DND-41 (cell line): ENCODE measurements around the gene FGL2.
"Not testable (repeated sequence)": the region's sequence is repeated elsewhere in the genome, so short reads cannot be mapped to it uniquely, and the experiment has no call there.

Experiments
- ATAC-seq: fragments of 200-7000 bp; cut with Tn5 transposase; 3 replicates; pipeline ENCODE4 v1.9.1; 2021; ENCODE audit warnings: low read depth; ENCODE audit not compliant: insufficient read depth
- DNase-seq: peaks from one replicate; pipeline ENCODE4 v3.0.0-alpha.2; 2020
- H2AFZ ChIP-seq: 2 replicates; pipeline ENCODE4 v1.6.0; 2012; ENCODE audit warnings: low read depth, low read length
- H3K27ac ChIP-seq: 2 replicates; pipeline ENCODE4 v1.5.1; 2012; ENCODE audit warnings: low read length, inconsistent platforms
- H3K27me3 ChIP-seq: fragments of 200-600 bp; sonication (generic); 2 replicates; pipeline ENCODE4 v1.6.0; 2012; ENCODE audit warnings: low read length, mild to moderate bottlenecking, inconsistent platforms; ENCODE audit not compliant: insufficient read depth, poor library complexity
- H3K36me3 ChIP-seq: 2 replicates; pipeline ENCODE4 v1.5.1; 2012; ENCODE audit warnings: low read length, inconsistent platforms; ENCODE audit not compliant: insufficient read depth
- H3K4me1 ChIP-seq: 2 replicates; pipeline ENCODE4 v1.5.1; 2012; ENCODE audit warnings: mild to moderate bottlenecking, low read length; ENCODE audit not compliant: insufficient read depth
- H3K4me2 ChIP-seq: 2 replicates; pipeline ENCODE4 v1.6.0; 2012; ENCODE audit warnings: mild to moderate bottlenecking, moderate library complexity, low read length, inconsistent platforms; ENCODE audit not compliant: insufficient read depth
- H3K4me3 ChIP-seq, 2 experiments: fragments of 200-600 bp in 1 of 2; shearing (Covaris generic) in 1 of 2; 2 replicates each; pipeline ENCODE4 v1.5.1; 2012 to 2016; ENCODE audit warnings: inconsistent platforms in 2 of 2, low read length in 2 of 2, mild to moderate bottlenecking in 2 of 2, low read depth in 1 of 2, moderate library complexity in 1 of 2
- H3K79me2 ChIP-seq: 2 replicates; pipeline ENCODE4 v1.6.0; 2012; ENCODE audit warnings: low read length, inconsistent platforms; ENCODE audit not compliant: insufficient read depth
- H3K9ac ChIP-seq: 2 replicates; pipeline ENCODE4 v1.6.0; 2012; ENCODE audit warnings: low read depth, mild to moderate bottlenecking, inconsistent platforms, low read length, moderate library complexity
- H3K9me3 ChIP-seq: 2 replicates; pipeline ENCODE4 v1.5.1; 2012; ENCODE audit warnings: low read length, moderate library complexity, mild to moderate bottlenecking, inconsistent platforms; ENCODE audit not compliant: insufficient read depth, severe bottlenecking
- H4K20me1 ChIP-seq: 2 replicates; pipeline ENCODE4 v1.6.0; 2012; ENCODE audit warnings: low read length; ENCODE audit not compliant: insufficient read depth
- EZH2 ChIP-seq: IDR thresholded peaks from 3 replicates; pipeline ENCODE4 v1.6.1; 2012; ENCODE audit warnings: borderline replicate concordance, low read depth, mild to moderate bottlenecking, moderate library complexity, low read length, inconsistent platforms; ENCODE audit not compliant: severe bottlenecking
- TF ChIP-seq, protein P1 (sequence below): IDR thresholded peaks from 2 replicates; pipeline ENCODE4 v1.5.1; 2012; ENCODE audit warnings: borderline replicate concordance, low read length, moderate library complexity, mild to moderate bottlenecking; ENCODE audit not compliant: poor library complexity, severe bottlenecking; ENCODE audit errors: extremely low read depth

FGL2 gene

DNA sequence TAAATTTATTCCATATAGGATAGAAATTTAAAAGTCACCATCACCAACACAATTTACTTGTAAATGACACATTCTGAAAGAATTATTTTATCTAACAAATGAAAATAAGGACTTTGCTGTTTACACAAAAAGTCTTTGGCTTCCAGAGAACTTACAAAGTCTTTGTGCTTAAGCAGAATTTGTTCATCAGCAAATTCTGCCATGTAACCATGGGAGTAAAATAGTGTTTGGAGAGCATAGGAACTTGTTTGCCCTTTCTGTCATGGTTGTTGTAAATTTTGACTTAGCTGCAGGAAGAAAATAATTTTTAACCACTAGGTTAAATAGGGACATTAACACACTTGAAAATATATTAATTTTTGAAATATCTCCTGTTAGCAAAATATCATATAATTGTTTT, 15.2 kb downstream of the FGL2 start:
- Histone ChIP-seq H3K9me3 (no peaks in the 10 kb centered on the region), H3K27ac (no peak overlapping the region), H3K36me3 (no peaks in the 10 kb centered on the region), H2AFZ (no peak overlapping the region), H3K4me1 (no peaks in the 10 kb centered on the region), H3K9ac (no peak overlapping the region), H3K27me3 (no peaks in the 10 kb centered on the region), H3K79me2 (no peaks in the 10 kb centered on the region), H3K4me2 (no peak overlapping the region), H4K20me1 (no peaks in the 10 kb centered on the region), H3K4me3 (no peak overlapping the region)
- TF ChIP-seq, protein P1, sequence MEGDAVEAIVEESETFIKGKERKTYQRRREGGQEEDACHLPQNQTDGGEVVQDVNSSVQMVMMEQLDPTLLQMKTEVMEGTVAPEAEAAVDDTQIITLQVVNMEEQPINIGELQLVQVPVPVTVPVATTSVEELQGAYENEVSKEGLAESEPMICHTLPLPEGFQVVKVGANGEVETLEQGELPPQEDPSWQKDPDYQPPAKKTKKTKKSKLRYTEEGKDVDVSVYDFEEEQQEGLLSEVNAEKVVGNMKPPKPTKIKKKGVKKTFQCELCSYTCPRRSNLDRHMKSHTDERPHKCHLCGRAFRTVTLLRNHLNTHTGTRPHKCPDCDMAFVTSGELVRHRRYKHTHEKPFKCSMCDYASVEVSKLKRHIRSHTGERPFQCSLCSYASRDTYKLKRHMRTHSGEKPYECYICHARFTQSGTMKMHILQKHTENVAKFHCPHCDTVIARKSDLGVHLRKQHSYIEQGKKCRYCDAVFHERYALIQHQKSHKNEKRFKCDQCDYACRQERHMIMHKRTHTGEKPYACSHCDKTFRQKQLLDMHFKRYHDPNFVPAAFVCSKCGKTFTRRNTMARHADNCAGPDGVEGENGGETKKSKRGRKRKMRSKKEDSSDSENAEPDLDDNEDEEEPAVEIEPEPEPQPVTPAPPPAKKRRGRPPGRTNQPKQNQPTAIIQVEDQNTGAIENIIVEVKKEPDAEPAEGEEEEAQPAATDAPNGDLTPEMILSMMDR, result no peak
- no peak for TF ChIP-seq EZH2
- ATAC-seq (no peak), DNase-seq (no peak)

DNA sequence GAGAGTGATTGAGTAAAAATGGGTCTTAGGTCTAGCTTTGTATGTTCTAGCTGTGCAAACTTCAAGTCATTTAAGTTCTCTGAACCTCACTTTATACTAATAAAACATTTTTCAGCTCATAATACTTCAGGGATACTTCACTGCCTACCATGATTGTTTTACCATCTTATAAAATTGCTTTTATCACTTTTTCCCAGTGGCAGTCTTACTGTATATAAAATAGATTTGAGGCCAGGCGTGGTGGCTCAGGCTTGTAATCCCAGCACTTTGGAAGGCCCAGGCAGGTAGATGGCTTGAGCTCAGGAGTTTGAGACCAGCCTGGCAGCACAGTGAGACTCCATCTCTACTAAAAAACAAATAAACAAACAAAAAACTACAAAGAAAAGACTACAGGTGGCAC, 17.4 kb downstream of the FGL2 start:
- H3K27me3 ChIP-seq, result no peaks in the 10 kb centered on the region
- H3K9ac ChIP-seq, result no peak overlapping the region
- no peaks in the 10 kb centered on the region for H3K9me3 ChIP-seq
- no peak for TF ChIP-seq EZH2
- TF ChIP-seq, protein P1, result no peak
- H3K36me3 ChIP-seq, result no peaks in the 10 kb centered on the region
- H2AFZ ChIP-seq, result no peak overlapping the region
- no peaks in the 10 kb centered on the region for H4K20me1 ChIP-seq
- DNase-seq (no peak), ATAC-seq (no peak)
- no peaks in the 10 kb centered on the region for H3K79me2 ChIP-seq
- H3K4me2 ChIP-seq, result no peak overlapping the region
- H3K27ac ChIP-seq, result no peak overlapping the region
- no peak overlapping the region for H3K4me3 ChIP-seq
- no peaks in the 10 kb centered on the region for H3K4me1 ChIP-seq

DNA sequence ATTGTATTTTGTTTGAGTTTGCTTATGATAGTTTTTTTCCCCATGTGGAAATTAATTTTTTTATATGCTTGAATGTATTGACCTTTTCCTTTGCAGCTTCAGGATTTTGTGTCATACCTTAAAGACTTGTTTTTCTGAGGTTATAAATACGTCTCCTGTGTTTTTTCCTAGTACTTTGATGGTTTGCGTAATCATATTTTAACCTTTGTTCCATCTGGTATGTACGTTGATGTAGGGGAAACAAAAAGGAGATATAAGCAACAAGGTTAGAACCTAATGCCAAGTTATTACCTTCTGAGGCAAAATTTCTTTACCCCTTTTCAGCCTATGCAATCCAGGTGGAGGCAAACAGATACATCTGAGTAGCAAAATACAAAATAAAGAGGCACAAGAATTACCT, 17.9 kb downstream of the FGL2 start:
- no peak for ATAC-seq
- H3K79me2 ChIP-seq, result no peaks in the 10 kb centered on the region
- H3K9ac ChIP-seq, result no peak overlapping the region
- no peak overlapping the region for H2AFZ ChIP-seq
- no peaks in the 10 kb centered on the region for H4K20me1 ChIP-seq
- no peak for TF ChIP-seq EZH2
- TF ChIP-seq, protein P1, result no peak
- no peaks in the 10 kb centered on the region for H3K9me3 ChIP-seq
- no peaks in the 10 kb centered on the region for H3K4me1 ChIP-seq
- H3K27ac ChIP-seq, result no peak overlapping the region
- no peak overlapping the region for H3K4me2 ChIP-seq
- H3K27me3 ChIP-seq, result no peaks in the 10 kb centered on the region
- no peaks in the 10 kb centered on the region for H3K36me3 ChIP-seq
- no peak for DNase-seq
- H3K4me3 ChIP-seq, result no peak overlapping the region

DNA sequence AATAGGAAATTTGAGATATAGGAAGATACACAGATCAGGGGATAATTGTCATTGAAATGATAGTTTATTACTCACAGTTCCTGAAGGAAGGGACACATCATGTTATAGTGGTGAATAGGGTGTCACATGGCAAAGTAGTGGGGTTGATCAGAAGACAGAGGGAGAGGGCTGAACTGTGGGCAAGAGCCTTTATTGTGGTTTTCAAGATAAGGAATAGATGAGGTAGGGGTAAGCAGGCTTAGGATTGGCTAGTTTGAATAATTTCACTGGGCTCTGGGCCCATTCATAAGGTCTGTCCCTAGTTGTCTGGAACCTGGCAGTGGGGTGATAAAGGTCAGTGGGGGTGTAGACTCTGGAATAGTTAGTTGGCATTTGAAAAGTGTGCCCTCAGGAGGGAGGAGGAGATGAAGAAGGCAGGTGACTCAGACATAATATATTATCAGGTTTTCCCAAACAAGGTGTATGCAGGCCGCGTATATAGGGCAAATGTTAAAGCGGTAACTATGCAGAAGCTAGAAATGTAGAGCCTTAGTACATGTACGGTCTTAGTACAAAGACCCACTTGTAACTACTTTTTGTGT, 18.5 kb downstream of the FGL2 start:
- Histone ChIP-seq H2AFZ (no peak overlapping the region), H3K9ac (no peak overlapping the region), H3K79me2 (no peaks in the 10 kb centered on the region), H3K4me1 (no peaks in the 10 kb centered on the region), H3K27ac (no peak overlapping the region), H3K36me3 (no peaks in the 10 kb centered on the region), H3K4me3 (no peak overlapping the region), H3K4me2 (no peak overlapping the region), H4K20me1 (no peaks in the 10 kb centered on the region), H3K9me3 (no peaks in the 10 kb centered on the region), H3K27me3 (no peaks in the 10 kb centered on the region)
- DNase-seq, result no peak
- TF ChIP-seq EZH2, result no peak
- TF ChIP-seq, protein P1, result no peak
- ATAC-seq, result peak; percentile 17; the same call in 1 of the 3 replicates

DNA sequence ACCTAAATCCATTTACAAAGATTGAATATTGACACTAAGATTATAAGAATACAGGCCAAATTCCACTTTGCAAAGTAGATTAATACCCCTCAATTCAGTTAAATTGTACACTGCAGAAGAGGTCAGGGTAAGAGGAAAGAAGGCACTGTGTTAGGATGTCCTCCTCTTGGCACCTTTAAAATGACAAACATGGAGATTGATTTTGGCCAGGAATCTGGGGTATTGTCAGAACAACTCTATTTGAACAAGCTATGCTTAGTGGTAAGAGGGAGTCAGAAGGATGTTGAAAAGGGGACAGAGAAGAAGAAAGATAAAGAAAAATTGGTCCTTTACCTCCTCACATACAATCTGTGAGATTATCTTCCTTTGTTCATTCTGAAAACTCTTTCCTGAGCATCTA, 21.6 kb downstream of the FGL2 start:
- not testable (repeated sequence) for H3K4me1 ChIP-seq, H3K79me2 ChIP-seq, H2AFZ ChIP-seq, ATAC-seq, H3K9me3 ChIP-seq, H4K20me1 ChIP-seq, H3K36me3 ChIP-seq, H3K27ac ChIP-seq, H3K4me2 ChIP-seq, H3K27me3 ChIP-seq, DNase-seq, H3K9ac ChIP-seq, H3K4me3 ChIP-seq
